Cerebellar nuclear complex (tissue), 1 donor: ENCODE measurements around the gene HEG1.

Experiments
- DNase-seq, 2 experiments: peaks; one replicate each; lab custom pipeline; 2025; lab: John Stamatoyannopoulos, UW

HEG1 gene

GRCh38 chr3:125069452-125069851 lies 13.7 kb upstream of the HEG1 start:
- no peak for DNase-seq

DNA sequence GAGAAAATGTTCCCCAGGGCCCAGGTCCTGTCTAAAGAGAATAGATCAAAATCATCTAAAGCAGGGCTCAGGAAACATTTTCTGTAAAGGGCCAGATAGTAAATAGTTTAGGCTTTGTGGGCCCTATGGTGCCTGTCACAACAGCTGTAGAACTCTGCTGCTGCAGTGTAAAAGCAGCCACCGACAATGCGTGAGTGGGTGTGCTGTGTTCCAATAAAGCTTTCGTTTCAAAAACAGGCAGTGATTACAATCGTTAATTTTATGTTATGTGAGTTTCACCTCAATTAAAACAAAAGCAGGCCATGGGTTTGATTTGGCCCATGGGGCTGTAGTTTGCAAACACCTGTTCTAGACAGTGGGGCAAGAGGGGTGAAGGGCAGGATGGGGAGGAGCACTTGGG lies 12.5 kb upstream of the HEG1 start:
- no peak for DNase-seq

DNA sequence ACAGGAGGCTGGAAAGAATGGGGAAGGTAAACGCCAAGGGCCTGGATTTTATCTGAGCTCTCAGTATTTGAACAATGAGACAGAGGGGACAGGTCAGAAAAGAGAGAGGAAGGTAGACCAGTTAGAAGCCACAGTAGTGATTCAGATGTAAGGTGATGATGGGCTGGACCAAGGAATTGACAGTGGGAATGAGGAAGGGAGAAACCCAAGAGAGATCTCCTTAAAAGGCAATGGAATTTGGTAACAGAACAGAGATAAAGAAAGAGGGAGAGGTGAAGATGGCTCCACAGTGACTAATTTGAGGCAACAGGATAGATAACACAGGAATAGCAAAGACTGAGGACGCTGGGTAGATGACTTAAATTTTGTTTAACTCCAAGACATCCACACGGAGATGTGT lies 11.4 kb upstream of the HEG1 start:
- DNase-seq: no peak

DNA sequence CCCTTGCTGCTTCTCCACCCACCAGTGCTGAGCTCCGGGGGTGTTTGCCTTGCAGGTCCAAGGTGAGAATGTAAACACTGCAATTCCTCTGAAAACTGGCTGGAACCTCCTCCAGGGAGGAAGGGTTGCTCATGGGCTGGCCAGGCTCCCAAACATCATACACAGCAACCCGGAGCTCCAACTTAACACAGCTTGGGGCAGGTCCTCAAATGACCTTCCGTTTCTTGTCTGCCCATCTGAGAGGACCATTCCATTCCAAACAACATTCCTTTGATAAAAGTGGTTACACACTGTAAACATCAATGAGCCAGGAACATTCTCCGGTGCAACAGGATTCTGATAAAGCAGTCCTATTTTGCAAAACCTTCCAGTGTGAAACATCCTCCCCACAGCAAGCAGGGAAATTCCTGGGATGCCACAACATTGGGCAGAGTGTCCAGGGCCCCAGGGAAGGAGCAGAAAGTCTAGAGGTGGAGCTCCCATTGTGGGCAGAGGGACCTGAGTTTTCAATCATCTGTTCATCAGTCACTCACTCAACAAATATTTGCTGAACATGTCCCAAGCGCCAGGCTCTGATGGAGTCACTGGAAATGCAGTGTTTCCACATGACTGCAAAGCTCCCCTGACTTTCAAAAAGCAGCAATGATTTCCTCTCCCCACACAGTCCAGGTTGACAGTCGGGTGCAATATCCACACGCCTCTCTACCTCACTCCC lies 7.3 kb upstream of the HEG1 start:
- DNase-seq: no peak

GRCh38 chr3:125061646-125062045 lies 5.8 kb upstream of the HEG1 start:
- no peak for DNase-seq

- no peak for DNase-seq
These were observed 5.4 kb upstream of the HEG1 start for GRCh38 chr3:125061170-125061569.

DNA sequence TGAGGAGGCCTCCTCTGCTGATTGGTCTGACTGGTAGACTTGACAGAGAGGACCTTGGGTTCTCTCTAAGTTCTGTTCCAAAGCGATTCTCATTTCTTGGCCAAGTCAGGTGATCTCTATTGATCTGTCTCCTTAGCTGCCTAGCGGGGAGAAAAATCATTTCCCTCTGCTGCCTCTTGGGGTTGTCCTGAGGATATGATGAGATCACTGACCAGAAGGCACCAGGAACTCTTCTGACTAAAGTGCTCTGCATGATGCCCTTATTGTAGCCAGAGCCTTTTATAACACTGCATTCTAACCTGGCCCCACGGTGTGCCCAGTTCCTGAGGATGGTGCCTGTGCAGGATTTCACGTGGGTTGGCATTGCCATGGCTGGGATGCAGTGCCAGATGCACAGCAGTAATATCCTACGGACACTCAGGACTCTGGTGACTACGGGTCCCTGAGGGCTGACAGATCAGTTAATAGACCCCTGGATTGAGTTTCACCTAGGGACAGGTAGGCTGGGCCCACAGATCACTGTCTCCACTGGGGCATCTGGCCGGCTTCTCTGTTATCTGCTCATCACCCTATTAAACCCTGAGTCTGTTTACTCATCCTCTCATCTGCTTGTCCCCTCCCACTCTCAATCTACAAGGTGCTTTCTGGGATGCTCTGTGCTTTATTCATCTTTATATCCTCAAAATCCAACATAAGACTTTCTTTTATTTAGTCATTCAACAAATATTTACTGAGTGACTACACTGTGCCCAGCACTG lies 3.9 kb upstream of the HEG1 start:
- DNase-seq: no peak

DNA sequence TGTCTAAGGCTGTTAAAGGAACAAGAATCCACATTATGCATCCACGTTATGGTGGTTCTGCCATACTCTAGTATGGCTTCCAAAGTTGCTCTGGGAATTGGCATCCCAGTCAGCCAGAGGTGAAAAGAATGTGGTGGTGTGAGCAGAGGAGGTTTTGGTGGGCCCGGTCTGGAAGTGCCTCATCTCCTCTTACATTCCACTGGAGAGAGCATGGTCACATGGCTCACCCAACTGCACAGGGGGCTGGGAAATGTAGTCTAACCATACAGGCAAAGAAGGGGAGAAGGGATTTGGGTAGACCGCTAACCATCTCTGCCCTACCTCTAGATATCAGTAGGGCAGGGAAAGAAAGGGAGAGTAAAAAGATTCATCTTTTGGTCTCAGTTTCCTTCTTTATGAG lies 3.2 kb upstream of the HEG1 start:
- no peak for DNase-seq

GRCh38 chr3:125058529-125058928 lies 2.7 kb upstream of the HEG1 start:
- no peak for DNase-seq

GRCh38 chr3:125057186-125057850 lies 1.5 kb upstream of the HEG1 start:
- no peak for DNase-seq

DNA sequence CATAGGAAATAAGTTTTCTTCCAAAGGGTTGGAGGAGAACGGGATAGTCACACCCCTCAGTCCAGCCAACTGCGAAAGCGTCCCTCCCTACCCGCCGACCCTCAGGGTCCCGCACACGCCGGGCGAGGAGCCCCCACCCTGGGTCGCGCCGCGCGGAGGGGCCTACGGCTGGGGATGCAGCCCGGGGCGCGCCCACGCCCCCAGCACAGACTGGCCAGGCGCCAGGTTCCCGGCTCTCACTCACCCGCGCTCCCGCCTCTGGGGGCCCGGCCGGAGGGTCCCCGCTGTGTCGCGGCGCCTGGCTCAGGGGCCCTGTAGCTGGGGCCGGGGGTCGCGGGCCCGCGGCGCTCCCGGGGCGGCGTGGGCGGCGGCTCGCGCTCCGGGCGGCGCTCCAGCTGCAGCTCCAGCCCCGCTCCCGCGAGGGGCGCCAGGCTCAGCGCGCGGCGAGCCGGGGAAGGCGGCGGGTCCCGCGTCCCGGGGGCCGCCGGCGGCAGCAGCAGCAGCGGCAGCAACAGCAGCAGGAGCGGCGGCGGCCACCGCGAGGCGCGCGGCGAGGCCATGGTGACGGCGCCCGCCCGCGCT lies 375 bp downstream of the HEG1 start:
- DNase-seq: no peak

DNA sequence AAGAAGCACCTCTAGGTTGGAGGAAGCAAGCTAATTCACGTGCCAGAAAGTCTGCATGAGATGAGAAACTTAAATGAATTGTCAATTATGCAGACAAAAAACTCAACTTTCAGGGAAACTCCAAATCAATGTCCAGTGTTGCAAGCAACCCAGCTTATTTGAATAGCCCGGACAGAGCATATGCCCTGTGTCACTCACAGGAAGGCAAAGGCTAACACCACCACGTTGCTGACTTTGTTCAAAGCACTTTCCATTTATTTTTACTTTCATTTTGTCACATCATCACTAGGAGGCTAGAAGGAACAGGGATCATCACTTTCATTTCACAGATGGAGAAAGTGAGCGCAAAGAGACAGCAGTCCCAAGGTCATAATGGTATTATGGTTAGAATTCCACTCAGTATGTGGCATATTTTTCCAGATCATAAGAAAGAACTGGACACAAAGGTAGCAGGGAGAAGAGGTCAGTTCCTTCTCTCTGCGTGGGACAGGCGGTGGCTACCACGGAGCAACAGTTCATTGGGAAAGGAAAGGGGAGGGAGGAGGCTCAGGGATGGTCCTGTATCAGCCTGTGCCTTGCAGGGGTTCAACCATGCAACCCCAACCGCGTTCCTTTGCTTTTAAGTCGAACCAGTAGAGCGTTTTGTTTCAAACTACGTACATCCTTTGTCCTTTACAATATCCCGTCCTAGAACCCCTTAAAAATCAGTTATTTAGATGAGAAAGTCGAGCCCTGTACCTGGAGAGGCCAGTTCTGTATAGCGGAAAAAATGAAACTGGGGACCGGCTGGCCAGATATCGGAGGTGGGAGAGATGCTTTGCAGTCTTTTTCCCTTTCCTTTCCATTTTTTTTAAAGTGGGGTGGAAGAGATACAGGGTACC lies 1.1 kb downstream of the HEG1 start:
- DNase-seq: no peak

GRCh38 chr3:125054062-125054448 lies 1.7 kb downstream of the HEG1 start:
- DNase-seq: no peak

GRCh38 chr3:125053304-125053699 lies 2.5 kb downstream of the HEG1 start:
- DNase-seq: no peak

- DNase-seq: no peak
These were observed 3.0 kb downstream of the HEG1 start for GRCh38 chr3:125052624-125053303.

- DNase-seq: no peak
These were observed 3.8 kb downstream of the HEG1 start for GRCh38 chr3:125051715-125052581.

DNA sequence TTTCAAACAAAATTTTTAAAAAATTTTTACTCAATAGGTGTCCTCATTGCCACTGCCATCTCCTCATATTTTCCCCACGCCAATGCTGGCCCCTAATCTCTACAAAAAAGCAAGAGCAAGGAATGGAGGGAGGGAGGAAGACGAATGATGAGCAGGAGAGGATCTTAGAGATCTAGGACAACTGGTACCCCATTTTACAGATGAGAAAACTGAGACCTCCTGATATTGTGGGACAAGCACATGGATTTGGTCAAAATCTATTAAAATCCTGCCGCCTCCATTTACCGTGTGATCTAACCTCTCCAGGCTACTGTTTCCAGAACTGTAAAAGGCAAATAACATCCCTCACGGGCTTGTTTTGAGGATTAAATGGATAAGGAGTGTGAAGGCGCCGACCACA lies 4.6 kb downstream of the HEG1 start:
- no peak for DNase-seq

DNA sequence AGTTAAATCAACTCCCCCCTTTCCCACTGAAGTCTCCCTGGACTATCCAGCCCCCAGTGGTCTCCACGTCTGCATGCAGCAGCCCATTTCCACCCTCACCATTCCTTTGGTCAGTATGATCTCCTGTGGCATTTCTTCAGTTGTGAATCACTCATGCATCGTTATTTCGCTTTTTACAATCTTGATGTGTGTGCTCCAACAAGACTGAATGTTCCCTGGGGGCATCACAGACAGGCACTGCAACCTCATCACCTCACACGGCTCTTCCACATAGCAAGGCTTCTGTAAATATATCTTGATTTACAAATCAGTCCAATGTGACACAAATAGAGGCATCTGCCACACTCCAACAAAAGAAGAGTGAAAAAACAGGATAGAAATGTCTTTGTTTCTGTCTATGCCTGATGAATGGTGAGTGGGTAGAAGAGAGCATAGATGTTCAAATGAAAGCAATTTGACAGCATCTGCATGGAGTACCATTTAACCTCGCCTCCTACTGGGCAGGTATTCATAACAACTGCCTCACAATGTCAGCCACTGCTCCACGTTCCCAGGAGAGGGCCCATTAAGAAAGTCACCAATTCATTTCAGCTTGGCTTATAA lies 5.2 kb downstream of the HEG1 start:
- no peak for DNase-seq

DNA sequence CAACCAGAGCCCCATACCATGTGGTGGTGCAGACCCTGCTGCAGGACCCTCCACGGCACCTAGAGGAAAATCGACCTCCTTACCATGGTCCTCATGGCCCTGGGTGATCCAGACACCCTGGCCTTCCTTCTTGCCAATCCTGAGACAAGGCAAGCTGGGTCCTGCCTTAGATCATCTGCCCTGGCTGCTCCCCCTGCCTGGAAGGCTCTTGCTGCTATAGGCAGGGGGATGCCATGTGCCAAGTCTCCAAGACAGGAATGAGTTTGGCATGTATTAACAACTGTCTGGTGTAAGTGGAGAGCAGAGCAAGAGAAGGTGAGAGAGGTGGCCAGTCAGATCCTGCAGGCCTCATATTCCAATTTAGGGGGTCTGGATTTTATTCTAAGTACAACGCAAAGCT lies 7.5 kb downstream of the HEG1 start:
- no peak for DNase-seq

DNA sequence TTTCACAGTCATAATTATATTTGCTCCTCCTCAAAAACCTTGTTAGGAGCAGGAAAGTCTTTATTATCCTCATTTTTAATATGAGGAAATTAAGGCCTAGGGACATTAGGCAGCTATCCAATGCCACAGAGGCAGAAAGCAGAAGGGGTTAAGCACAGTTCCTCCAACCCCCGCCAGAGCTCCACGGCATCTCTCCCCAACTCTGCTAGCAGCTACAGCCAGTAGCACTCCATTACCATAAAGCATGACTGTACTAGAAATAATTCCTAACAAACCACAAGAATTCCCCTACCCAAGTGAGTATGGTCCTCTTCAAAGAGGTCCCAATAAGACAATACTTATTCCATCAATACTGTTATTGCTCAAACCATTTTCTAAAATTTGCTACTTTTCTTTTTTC lies 9.8 kb downstream of the HEG1 start:
- no peak for DNase-seq
